ENCODE measurements around the gene CTAGE6. TPM values are rescaled to one million over a fixed set of nuclear protein-coding genes. Genes with fewer than 3 reads are reported as not detected.
"Not testable (repeated sequence)": the region's sequence is repeated elsewhere in the genome, so short reads cannot be mapped to it uniquely, and the experiment has no call there.

The CTAGE6 gene, protein sequence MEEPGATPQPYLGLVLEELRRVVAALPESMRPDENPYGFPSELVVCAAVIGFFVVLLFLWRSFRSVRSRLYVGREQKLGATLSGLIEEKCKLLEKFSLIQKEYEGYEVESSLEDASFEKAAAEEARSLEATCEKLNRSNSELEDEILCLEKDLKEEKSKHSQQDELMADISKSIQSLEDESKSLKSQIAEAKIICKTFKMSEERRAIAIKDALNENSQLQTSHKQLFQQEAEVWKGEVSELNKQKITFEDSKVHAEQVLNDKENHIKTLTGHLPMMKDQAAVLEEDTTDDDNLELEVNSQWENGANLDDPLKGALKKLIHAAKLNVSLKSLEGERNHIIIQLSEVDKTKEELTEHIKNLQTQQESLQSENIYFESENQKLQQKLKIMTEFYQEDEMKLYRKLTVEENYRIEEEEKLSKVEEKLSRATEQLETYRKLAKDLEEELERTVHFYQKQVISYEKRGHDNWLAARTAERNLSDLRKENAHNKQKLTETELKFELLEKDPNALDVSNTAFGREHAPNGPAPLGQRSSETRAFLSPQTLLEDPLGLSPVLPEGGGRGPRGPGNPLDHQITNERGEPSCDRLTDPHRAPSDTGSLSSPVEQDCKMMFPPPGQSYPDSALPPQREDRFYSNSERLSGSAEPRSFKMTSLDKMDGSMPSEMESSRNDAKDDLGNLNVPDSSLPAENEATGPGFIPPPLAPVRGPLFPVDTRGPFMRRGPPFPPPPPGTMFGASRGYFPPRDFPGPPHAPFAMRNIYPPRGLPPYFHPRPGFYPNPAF
- total RNA-seq, result 0.08 and 0.21 TPM in 2 replicates
- 0.05 TPM for polyA plus RNA-seq (2012)

DNA sequence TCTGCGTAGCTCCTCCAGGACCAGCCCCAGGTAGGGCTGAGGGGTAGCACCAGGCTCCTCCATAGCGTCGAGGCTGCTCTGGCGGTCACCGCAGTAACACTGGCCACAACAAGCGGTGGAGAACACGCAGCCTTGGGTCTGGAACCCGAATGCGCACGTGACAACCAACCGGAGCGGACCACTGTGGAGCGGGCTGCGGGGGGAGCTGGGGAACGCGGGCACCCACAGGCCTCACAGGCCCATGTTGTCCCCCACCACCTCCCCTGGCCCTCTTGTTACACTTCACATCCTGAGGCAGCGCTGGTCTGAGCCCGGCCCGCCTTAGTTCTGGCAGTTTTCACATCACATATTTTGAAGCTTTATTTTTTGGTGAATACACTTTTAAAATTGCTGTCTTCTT, at the start of gene CTAGE6:
TSS of gene CTAGE6 (minus strand) at position 101 of the 400 bp plus-strand sequence. CDS start at position 63, 38 bp downstream.
- not testable (repeated sequence) for DNase-seq (ENCODE audit: low read depth)

DNA sequence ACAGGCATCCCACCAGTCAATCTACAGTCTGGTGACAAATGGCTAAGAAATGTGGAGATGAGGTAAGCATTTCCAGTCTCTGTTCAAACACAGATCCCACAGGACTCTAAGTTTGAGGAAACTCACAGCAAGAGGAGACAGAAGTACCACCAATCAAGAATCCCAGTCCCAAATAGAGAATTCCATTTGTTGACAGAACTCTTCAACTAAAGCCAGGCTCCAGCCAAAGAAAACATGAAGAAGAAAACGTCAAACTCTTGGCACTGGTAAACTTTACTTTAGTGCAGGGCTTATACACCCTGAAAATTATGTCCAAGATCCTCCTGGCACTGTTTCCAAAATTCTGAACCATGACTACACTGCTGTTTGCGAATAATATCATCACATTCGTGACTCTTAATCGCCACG, 49.2 kb upstream of the CTAGE6 start:
- DNase-seq (ENCODE audit: low read depth), result not testable (repeated sequence)

DNA sequence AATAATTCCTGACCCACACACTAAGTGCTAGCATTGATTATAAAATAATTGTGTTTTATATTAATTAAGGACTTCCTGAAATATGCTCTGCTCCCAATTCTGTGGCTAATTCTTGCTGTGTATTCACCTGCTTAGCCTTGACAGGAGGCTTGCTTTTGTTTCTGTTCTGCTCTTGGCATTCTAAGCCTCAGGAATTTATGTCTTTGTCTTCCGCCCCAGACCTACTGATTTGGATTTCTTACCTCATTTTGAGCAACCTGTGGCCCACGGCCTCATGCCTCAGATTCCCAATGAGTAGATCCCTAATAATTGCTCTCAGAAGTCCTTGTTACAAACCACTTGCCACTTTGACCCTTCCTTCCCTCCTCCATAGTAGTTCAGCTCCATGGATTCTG, 40.4 kb upstream of the CTAGE6 start:
- not testable (repeated sequence) for DNase-seq (ENCODE audit: low read depth)

DNA sequence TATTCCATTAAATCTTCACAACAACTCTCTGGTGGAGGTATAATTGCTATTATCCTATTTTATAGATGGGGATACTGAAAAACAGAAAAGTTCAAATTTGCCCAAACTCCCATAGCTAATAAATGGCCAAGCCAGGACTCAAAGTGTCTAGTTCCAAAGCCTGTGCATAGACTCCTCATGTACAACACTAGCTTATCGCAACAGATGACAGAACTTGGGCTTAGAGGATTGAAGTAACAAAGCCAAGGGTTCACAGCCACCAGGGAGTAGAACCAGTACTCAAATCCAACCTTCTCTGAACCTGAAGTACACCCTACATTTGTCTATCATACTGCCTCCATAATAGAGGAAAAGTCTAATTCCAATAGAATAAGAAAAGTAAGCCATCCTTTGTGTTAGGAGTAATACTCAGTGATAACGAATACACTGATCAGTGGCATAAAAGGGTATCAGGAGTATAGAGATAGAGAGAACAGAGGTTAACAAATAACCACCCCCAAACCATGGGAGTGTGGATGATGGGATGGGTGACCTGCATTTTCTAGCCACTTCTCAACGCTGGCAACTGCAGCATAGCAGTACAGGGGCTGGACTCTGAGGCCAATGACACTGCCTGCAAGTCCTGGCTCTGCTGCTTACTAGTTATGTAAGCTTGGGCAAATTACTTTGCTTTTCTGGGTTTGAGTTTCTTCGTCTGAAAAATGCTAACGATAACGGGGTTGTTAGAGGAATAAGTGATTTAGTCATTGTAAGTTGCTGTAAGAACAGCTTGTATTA, 39.8 kb upstream of the CTAGE6 start:
- DNase-seq (ENCODE audit: low read depth), result not testable (repeated sequence)

DNA sequence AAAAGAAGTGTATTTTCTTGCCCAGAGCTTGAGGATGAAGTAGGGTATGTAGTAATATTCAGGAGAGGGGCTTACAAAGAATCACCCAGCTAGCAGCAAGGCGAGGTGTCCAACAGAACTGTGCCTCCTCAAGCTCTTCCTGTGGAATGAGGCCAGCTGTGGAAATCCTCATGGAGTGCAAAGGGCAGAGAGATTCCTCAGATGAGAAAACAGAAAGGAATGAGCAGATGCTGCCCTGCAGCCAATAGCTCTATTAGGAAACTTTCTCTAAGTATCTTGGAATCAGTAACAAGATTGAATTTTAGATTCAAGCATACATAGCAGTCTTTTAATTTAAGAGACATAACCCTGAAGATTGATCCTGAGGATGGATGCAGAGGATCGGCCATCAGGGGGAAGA, 38.2 kb upstream of the CTAGE6 start:
- not testable (repeated sequence) for DNase-seq (ENCODE audit: low read depth)

DNA sequence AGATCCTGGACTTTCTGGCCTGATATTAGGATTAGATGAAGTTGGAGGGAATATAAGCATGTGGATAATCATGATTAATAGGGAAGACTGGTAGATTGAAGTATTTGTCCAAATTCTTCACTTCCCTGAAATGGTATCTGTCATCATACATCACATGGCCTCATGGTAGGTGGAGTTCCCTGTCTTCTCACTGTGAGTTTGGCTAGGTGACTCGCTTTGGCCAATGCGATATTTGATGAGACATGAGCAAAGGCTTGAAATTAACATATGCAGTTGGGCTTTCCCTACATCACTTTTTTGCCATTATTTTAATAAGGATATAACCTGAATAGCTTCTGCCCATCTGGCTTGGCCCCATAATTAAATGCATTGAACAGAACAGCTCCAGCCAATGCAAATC, 35.1 kb upstream of the CTAGE6 start:
- not testable (repeated sequence) for DNase-seq (ENCODE audit: low read depth)

DNA sequence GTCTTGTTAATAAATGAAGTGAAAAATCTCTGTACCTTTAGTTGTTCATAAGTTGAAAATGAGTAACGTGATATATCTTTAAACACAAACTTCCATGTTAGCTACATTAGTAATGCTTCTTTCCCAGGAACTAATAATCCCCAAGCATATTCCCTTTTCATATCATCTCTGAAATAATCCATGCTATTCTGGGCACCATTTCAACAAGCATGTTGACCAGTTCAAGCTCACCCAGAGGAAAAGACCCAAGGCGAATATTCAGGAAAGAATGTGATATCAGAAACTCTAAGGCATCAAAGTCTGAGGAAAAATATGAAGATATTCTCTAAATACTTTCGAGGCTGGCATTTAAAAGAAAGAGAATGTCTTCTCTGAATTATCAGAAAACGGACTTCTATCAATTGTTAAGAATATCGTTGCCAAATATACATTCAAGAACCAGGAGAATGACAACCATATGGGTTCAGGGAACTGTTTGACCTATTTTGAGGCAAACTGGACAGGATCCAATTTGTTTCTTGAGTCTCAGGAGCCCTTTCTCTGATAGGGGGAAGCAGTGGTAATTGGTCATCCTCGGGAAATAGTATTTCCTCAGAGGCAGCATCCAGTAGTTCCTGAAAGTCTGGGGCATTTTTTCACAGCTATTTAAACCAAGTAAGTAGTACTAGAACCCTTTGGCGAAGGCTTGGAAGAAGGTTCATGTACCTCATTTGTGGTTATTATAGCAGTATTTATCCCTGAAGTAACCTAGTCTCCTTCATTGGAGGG, 28.1 kb upstream of the CTAGE6 start:
- DNase-seq (ENCODE audit: low read depth), result not testable (repeated sequence)

DNA sequence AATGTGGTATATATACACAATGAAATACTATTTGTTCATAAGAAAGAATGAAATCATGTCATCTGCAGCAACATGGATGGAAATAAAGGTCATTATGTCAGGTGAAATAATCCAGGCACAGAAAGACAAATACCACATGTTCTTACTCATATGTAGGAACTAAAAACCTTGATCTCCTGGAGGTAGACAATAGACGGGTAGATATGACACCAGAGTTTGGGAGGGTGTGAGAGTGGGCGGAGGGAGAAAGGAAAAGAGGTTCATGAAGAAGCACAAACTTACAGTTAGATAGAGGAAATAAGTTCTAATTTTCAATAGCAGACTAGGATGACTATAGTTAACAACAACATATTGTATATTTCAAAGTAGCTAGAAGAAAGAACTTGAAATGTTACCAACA, 22.1 kb upstream of the CTAGE6 start:
- not testable (repeated sequence) for DNase-seq (ENCODE audit: low read depth)

DNA sequence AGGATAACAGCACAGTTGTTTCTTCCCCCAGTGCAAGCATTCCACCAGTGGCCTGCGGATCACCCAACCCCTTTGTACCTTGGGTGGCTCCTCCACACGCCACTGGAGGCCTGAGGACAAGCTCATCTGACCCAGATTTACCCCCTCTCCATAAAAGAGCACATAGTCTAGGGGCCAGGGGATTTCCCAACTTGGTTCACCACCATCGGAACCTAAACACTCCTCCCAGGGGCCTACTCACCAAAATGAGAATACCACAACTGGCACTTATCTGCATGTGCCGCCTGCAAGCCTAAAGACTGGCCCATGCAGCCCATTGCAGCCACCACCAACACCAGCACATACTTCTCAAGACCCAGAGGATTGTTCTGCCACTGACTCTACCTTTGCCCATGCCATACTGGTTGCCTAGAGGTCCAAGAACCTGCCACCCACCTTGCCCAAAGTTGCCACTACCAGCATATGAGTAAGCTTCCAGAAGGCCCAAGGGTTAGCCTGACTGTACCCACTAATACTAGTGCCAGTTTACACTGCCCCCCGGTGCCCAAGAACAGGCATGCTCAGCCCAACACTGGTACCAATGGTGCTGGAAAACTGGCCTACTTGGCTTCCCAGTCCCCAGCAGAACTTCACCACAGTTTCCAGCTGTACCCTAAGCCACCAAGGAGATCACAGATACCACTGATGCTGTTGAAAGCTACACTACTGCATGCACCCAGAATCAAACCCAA, 15.4 kb upstream of the CTAGE6 start:
- not testable (repeated sequence) for DNase-seq (ENCODE audit: low read depth)

DNA sequence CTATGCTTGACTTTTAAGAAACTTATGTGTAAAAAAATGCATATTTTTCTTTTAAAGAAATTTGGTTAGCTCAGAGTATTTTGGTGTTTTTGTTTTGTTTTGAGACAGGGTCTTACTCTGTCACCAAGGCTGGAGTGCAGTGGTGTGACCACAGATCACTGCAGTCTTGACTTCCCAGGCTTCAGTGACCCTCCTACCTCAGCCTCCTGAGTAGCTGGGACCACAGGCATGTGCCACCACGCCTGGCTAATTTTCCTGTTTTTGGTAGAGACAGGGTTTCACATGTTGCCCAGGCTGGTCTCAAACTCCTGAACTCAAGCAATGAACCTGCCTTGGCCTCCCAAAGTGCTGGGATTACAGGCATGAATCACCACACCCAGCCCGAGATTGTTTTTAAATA, 10.0 kb upstream of the CTAGE6 start:
- not testable (repeated sequence) for DNase-seq (ENCODE audit: low read depth)

DNA sequence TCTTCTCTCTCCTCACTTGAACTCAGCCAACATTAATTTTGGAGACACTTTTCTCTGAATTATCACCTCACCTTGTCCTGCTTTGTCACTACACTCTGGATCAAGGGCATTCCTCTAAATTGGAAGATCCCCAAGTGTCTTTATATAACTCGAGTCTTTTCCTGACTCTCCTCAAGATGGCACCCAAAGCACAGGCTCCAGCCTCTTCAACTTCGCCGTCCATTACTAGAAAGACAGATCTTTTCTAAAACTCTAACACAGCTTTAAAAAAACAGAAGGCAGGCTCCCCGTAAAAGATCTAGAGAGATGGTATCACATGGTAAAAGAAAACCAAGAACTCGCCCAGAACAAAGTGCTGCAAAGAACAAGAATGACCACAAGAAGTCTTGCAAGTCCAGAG, 8.2 kb upstream of the CTAGE6 start:
- not testable (repeated sequence) for DNase-seq (ENCODE audit: low read depth)

DNA sequence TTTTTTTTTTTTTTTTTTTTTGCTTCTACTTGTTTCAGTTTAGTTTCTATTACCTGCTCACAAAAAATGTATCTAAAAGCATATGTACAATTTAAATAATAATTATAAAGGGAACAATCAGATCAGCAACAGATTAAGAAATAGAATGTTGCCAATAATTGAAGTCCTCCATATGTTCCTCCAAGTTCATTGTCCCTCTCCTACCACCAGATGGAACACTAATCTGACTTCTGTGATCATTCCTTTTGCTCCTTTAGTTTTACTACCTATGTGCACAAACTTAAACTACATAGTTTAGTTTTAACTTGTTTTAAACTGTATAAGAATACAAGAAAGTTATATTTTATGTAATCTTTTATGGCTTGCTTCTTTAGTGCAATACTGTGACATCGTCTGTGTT, 5.6 kb upstream of the CTAGE6 start:
- not testable (repeated sequence) for DNase-seq (ENCODE audit: low read depth)

DNA sequence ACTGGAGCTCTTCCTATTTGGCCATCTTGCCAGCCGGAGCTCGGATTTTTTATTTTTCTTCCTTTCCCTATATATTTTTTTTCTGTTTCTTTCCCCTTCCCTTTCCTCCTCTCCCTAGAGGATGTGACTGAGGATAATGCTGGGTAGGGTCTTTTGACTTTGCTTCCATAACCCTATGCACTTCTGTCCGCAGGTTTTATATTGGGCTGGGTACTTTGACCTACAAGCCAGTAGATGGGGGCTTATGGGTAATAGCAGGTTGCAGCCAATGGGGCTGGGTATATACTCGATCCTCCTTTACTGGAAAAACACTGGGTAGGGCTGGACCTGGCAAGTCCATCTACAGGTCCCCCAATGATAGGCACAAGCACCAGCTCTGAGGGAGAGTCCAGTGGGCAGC, 12.2 kb downstream of the CTAGE6 start:
- DNase-seq (ENCODE audit: low read depth), result not testable (repeated sequence)

DNA sequence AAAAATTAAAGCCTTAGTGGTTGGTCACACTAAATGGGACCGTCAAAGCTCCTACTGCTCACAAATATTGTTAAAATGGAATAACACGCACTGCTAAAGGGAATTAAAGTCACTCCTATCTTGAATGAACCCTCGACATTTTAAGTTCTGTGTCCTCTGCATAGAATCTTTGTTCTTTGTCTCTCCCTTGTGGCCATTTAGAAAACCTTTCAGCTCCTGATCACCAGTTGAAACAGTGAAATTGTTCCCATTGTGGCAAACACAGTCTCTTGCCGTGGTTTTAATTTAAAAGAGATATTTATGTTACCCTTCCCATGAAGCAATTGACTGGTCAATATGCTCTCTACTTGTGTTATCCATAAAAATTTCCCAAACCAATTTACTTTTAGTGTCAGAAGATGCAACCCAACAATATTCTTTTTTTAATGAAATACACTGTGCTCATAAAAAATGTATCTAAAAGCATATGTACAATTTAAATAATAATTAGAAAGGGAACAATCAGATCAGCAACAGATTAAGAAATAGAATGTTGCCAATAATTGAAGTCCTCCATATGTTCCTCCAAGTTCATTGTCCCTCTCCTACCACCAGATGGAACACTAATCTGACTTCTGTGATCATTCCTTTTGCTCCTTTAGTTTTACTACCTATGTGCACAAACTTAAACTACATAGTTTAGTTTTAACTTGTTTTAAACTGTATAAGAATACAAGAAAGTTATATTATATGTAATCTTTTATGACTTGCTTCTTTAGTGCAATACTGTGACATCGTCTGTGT, 20.3 kb downstream of the CTAGE6 start:
- peak; percentile 79 for DNase-seq (ENCODE audit: low read depth)

DNA sequence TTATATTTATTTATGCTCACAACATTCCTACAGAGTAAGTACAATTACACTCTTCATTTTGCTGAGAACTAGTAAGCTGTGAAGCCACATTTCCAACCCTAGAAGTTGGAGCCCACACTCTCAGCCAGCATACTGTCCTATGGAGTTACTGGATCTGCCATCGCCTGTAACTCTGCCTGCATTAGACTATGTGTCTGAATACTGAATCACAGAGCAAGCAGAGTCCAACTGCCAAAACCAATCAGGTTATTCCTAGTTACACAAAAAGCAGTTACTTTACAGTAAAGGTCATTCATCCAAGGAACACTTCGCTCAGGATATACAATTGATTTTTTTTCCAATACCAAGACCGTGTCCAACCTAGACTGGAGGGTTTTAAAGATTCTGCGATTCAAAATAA, 21.5 kb downstream of the CTAGE6 start:
- DNase-seq (ENCODE audit: low read depth), result no peak

DNA sequence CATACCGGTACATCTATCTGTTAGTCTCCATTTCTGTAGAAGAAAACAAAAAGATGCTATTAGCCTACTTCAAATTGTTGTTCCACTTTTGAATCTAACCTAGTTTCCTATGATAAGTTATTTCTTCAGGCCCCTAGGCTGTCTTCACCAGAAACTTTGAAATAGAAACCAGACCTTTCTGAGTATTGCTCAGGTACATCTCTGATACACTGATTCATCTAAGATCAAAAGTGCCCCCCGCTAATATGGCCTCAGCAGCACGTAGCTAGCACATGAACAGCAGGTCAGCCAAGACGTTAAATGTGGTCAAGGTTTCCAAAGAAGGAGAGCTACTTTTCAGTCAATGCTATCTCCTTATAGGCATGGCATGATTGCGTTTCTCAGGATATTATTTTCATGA, 23.6 kb downstream of the CTAGE6 start:
- DNase-seq (ENCODE audit: low read depth), result no peak

DNA sequence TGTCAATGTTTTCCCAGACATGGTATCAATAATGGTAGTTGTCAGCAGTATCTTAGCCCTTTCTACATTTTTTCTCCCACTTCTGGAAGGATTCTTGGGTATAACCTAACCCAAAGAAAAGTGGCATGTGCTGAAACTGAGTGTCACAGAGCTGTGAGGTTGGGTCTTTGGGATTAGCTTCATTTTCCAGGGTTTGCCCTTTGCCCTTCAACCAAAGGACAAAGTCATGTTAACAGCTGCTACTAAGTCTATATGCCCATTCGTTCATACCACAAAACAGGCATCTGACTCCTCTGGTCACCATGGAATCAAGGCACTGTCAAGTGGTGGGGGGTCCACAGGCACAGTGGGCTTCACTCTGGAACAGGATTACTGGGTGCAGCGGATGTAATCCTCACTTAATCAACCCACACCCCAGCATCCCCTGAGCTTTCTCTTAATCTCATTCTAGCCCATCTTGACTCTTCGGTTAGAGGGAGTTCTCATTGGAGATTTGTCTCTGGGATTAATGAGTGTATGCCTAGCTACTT, 29.1 kb downstream of the CTAGE6 start:
- DNase-seq (ENCODE audit: low read depth), result no peak

DNA sequence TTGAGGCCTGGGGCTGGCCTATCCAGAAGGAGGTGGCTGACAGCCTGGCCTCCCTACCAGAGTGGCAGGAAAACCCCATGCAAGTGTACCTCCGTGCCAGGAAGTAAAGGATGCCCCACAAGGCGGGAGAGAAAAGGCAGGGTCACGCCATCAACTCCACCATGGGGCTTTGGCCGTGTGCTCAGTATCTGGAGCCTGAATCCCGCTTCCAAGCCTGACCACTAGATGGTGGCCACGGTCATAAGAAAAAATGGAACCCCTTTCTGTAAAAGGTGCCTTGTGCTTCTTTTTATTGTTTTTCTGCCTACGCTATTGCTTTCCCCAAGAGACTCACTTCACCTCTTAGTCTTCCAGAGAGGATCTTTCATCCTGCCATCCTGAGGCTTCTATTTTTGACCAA, 29.9 kb downstream of the CTAGE6 start:
- not testable (repeated sequence) for DNase-seq (ENCODE audit: low read depth)

DNA sequence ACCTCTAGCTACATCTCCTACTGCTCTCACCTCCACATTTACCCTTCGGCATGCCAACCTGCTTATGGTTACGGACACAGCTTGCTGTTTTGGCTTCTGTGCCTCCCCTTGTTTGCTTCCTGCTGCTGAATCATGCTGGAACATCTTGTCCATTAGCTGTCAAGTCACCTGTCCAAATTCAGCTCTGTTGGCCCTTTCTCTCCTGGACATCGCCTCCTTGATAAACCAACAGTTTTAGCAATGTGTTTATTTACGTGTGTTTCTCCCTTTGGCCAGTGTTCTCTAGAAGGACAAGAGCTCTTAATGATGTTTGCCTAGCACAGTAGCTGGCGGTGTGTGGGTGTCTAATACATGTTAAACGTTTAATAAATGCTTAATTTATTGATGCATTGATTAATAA, 31.4 kb downstream of the CTAGE6 start:
- not testable (repeated sequence) for DNase-seq (ENCODE audit: low read depth)
